Keratinocyte (primary cell): ENCODE measurements around the gene H1-8. TPM values are rescaled to one million over a fixed set of nuclear protein-coding genes. Genes with fewer than 3 reads are reported as not detected.

Experiments
- DNase-seq: peaks from one replicate; pipeline ENCODE4 v3.0.0-alpha.2; 2011; ENCODE audit warnings: low read depth, missing footprints, low spot score
- FAIRE-seq: peaks from 2 replicates; lab custom pipeline; 2011; peaks lifted over from hg19 to GRCh38; lab: Jason Lieb, UNC
- H2AFZ ChIP-seq: 2 replicates; pipeline ENCODE4 v1.6.0; 2012; ENCODE audit warnings: low read length, control low read depth, inconsistent platforms; ENCODE audit not compliant: control insufficient read depth
- H3K27ac ChIP-seq: 2 replicates; pipeline ENCODE4 v1.5.1; 2011; ENCODE audit warnings: low read length; ENCODE audit not compliant: control insufficient read depth, insufficient read depth
- H3K27me3 ChIP-seq: 3 replicates; pipeline ENCODE4 v1.6.0; 2011; ENCODE audit warnings: low read length; ENCODE audit not compliant: control insufficient read depth, insufficient read depth; ENCODE audit errors: extremely low read depth
- H3K36me3 ChIP-seq, 2 experiments: 2 replicates in 1 of 2; 3 replicates in 1 of 2; pipeline ENCODE4 v1.5.1; 2011; ENCODE audit warnings: low read length in 2 of 2, mild to moderate bottlenecking in 1 of 2; ENCODE audit not compliant: control insufficient read depth in 2 of 2, insufficient read depth in 2 of 2; ENCODE audit errors: extremely low read depth in 1 of 2
- H3K4me1 ChIP-seq: 3 replicates; pipeline ENCODE4 v1.5.1; 2011; ENCODE audit warnings: low read length; ENCODE audit not compliant: control insufficient read depth, insufficient read depth; ENCODE audit errors: extremely low read depth
- H3K4me2 ChIP-seq: 3 replicates; pipeline ENCODE4 v1.6.0; 2011; ENCODE audit warnings: low read depth, low read length; ENCODE audit not compliant: control insufficient read depth, insufficient read depth; ENCODE audit errors: extremely low read depth
- H3K4me3 ChIP-seq, 3 experiments: fragments of 200-600 bp in 1 of 3; sonication (generic) in 1 of 3; 2 replicates in 2 of 3; 3 replicates in 1 of 3; pipeline ENCODE4 v1.5.1; 2011 to 2016; ENCODE audit warnings: low read length in 3 of 3, mild to moderate bottlenecking in 3 of 3, control low read depth in 2 of 3, inconsistent platforms in 1 of 3, low read depth in 1 of 3, mixed read lengths in 1 of 3, mixed run types in 1 of 3, moderate library complexity in 1 of 3; ENCODE audit not compliant: control insufficient read depth in 2 of 3, insufficient read depth in 2 of 3; ENCODE audit errors: extremely low read depth in 1 of 3
- H3K79me2 ChIP-seq: 2 replicates; pipeline ENCODE4 v1.6.0; 2012; ENCODE audit warnings: low read length; ENCODE audit not compliant: control insufficient read depth, insufficient read depth
- H3K9ac ChIP-seq: 3 replicates; pipeline ENCODE4 v1.6.0; 2011; ENCODE audit warnings: low read length; ENCODE audit not compliant: control insufficient read depth, insufficient read depth; ENCODE audit errors: extremely low read depth
- H3K9me1 ChIP-seq: 3 replicates; pipeline ENCODE4 v1.6.0; 2011; ENCODE audit warnings: low read length; ENCODE audit not compliant: control insufficient read depth, insufficient read depth; ENCODE audit errors: extremely low read depth
- H3K9me3 ChIP-seq: 2 replicates; pipeline ENCODE4 v1.5.1; 2012; ENCODE audit warnings: low read depth, low read length; ENCODE audit not compliant: control insufficient read depth
- H4K20me1 ChIP-seq: 3 replicates; pipeline ENCODE4 v1.6.0; 2011; ENCODE audit warnings: low read length; ENCODE audit not compliant: control insufficient read depth, insufficient read depth; ENCODE audit errors: extremely low read depth
- EZH2 ChIP-seq: IDR thresholded peaks from one replicate; pipeline ENCODE4 v1.6.1; 2012; ENCODE audit warnings: inconsistent platforms, mild to moderate bottlenecking, low read length, moderate library complexity
- dilution Hi-C: fragments of 300-500 bp; cut with MboI; formaldehyde crosslinking; loops from one replicate; pipeline ENCODE4 v1.7.0; 2020; ENCODE audit warnings: low sequenced_read_pairs; ENCODE audit not compliant: extremely low pct_ligation_motif_present
- polyA plus RNA-seq, 5 experiments: library from polyadenylated mRNA; depleted of rRNA in 3 of 5; stranded (reverse) in 3 of 5; stranded (forward) in 1 of 5; unstranded in 1 of 5; fragments of >200 nt; gene quantifications; 1 replicate in 1 of 5; 2 replicates in 3 of 5; 3 replicates in 1 of 5; pipeline versions ENCODE4 v1.2.1 to v1.2.3, GENCODE V29; 2011 to 2012; ENCODE audit warnings: missing spikeins in 2 of 5, low read depth in 1 of 5, low replicate concordance in 1 of 5
- TF ChIP-seq, protein P1 (sequence below), 3 experiments: IDR thresholded peaks in 1 of 3; conservative IDR thresholded peaks in 1 of 3; optimal IDR thresholded peaks in 1 of 3; 2 replicates in 2 of 3; 3 replicates in 1 of 3; pipeline versions ENCODE3 to v1.5.1; 2011; ENCODE audit warnings: low read length in 3 of 3, mild to moderate bottlenecking in 3 of 3, moderate library complexity in 2 of 3, control low read depth in 1 of 3, inconsistent platforms in 1 of 3; ENCODE audit not compliant: insufficient read depth in 2 of 3; ENCODE audit errors: extremely low read depth in 1 of 3

H1-8 gene
- polyA plus RNA-seq, 1 donor (not counting 4 experiments of a cell fraction or from before 2014, with no cell fraction given), result not detected

- no peaks in the 10 kb centered on the region for H3K27me3 ChIP-seq
- no peaks in the 10 kb centered on the region for H3K4me1 ChIP-seq
- dilution Hi-C loops, result no loop called here
- H3K9me1 ChIP-seq, result no peaks in the 10 kb centered on the region
- H4K20me1 ChIP-seq, result no peaks in the 10 kb centered on the region
- no peak overlapping the region for H3K4me2 ChIP-seq
- H3K9ac ChIP-seq, result no peak overlapping the region
- no peak overlapping the region for H2AFZ ChIP-seq
- H3K4me3 ChIP-seq, result no peak overlapping the region
- no peaks in the 10 kb centered on the region for H3K79me2 ChIP-seq
- H3K27ac ChIP-seq, result no peak overlapping the region
- no peak for DNase-seq
- no peaks in the 10 kb centered on the region for H3K36me3 ChIP-seq
- no peak for FAIRE-seq
- no peak for TF ChIP-seq EZH2
- TF ChIP-seq, protein P1, sequence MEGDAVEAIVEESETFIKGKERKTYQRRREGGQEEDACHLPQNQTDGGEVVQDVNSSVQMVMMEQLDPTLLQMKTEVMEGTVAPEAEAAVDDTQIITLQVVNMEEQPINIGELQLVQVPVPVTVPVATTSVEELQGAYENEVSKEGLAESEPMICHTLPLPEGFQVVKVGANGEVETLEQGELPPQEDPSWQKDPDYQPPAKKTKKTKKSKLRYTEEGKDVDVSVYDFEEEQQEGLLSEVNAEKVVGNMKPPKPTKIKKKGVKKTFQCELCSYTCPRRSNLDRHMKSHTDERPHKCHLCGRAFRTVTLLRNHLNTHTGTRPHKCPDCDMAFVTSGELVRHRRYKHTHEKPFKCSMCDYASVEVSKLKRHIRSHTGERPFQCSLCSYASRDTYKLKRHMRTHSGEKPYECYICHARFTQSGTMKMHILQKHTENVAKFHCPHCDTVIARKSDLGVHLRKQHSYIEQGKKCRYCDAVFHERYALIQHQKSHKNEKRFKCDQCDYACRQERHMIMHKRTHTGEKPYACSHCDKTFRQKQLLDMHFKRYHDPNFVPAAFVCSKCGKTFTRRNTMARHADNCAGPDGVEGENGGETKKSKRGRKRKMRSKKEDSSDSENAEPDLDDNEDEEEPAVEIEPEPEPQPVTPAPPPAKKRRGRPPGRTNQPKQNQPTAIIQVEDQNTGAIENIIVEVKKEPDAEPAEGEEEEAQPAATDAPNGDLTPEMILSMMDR (optimal IDR thresholded peaks at IDR 0.05 in 1 of 3, IDR thresholded peaks at IDR 0.05 in 1 of 3, conservative IDR thresholded peaks at IDR 0.05 in 1 of 3; ENCODE audit: extremely low read depth in 1 of 3, insufficient read depth in 2 of 3, low read length in 3 of 3), result no peak
- H3K9me3 ChIP-seq, result no peaks in the 10 kb centered on the region
Measured at GRCh38 chr3:129581623-129582022, 38.6 kb downstream of the H1-8 start.

DNA sequence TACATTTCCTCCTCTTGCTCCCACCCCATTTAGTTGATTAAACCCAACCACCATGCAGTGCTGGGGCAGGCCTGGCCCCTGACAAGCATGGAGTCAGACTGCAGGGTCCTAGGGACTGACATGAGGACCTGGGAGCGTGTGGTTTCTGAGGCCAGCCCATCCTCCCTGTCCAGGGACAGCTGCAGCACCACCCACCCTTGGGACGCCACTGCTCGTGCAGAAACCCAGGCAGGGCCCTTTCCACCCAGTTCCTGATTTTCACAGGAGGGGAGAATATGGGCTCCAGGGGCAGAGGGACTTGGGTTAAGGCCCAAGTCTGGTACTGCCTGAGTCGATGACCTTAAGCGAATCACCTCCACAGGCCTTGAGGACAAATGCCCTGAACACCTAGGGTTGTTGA is 39.8 kb downstream of the H1-8 start:
- Histone ChIP-seq H3K9ac (no peak overlapping the region), H3K79me2 (no peaks in the 10 kb centered on the region), H3K4me1 (peaks cover 8% of the 10 kb centered on the region), H3K9me1 (no peaks in the 10 kb centered on the region), H4K20me1 (no peaks in the 10 kb centered on the region), H3K4me2 (no peak overlapping the region), H3K27ac (no peak overlapping the region), H2AFZ (no peak overlapping the region), H3K4me3 (no peak overlapping the region), H3K36me3 (no peaks in the 10 kb centered on the region), H3K27me3 (no peaks in the 10 kb centered on the region), H3K9me3 (no peaks in the 10 kb centered on the region)
- FAIRE-seq (no peak), DNase-seq (no peak)
- dilution Hi-C loops, result no loop called here
- TF ChIP-seq EZH2, result no peak
- TF ChIP-seq, protein P1 (optimal IDR thresholded peaks at IDR 0.05 in 1 of 3, IDR thresholded peaks at IDR 0.05 in 1 of 3, conservative IDR thresholded peaks at IDR 0.05 in 1 of 3; ENCODE audit: extremely low read depth in 1 of 3, insufficient read depth in 2 of 3, low read length in 3 of 3), result no peak
